HepG2 (cell line): ENCODE measurements around the gene CUL1. TPM values are rescaled to one million over a fixed set of nuclear protein-coding genes. Genes with fewer than 3 reads are reported as not detected.

Source experiments
- ASH2L ChIP-seq: fragments of 300-600, 200-600 bp; sonication (generic); IDR thresholded peaks from 2 replicates; pipeline ENCODE4 v1.7.0; 2017; ENCODE audit warnings: low read depth, mild to moderate bottlenecking, moderate library complexity, mixed read lengths, low read length; ENCODE audit not compliant: insufficient read length
- CBX1 ChIP-seq: IDR thresholded peaks from one replicate; pipeline ENCODE4 v1.6.1; 2016; ENCODE audit warnings: antibody characterized with exemption, low read depth
- CHD2 ChIP-seq: IDR thresholded peaks from 2 replicates; pipeline ENCODE4 v1.6.1; 2011; ENCODE audit warnings: low read depth, low read length, improper control_type of control experiment
- GABPB1 ChIP-seq: IDR thresholded peaks from 2 replicates; pipeline ENCODE4 v1.6.1; 2016; ENCODE audit warnings: mild to moderate bottlenecking, missing genetic modification reagents, moderate library complexity, missing compliant biosample characterization
- GTF3A ChIP-seq: sonication (generic); formaldehyde crosslinking; conservative IDR thresholded peaks from 2 replicates; pipeline ENCODE4 v1.4.0; 2020; ENCODE audit warnings: mild to moderate bottlenecking, missing genetic modification reagents
- KDM2A ChIP-seq: sonication (generic); formaldehyde crosslinking; IDR thresholded peaks from 2 replicates; pipeline ENCODE4 v1.4.0; 2020; ENCODE audit warnings: low read depth, missing genetic modification reagents, borderline replicate concordance
- PLRG1 ChIP-seq: fragments of 450-650 bp; conservative IDR thresholded peaks from 2 replicates; pipeline ENCODE4 v1.6.1; 2016
- SPEN ChIP-seq: sonication (generic); formaldehyde crosslinking; IDR thresholded peaks from 2 replicates; pipeline ENCODE4 v1.5.1; 2020; ENCODE audit warnings: low read depth, mild to moderate bottlenecking, missing genetic modification reagents
- ZNF142 ChIP-seq: sonication (generic); formaldehyde crosslinking; IDR thresholded peaks from 2 replicates; pipeline ENCODE4 v1.4.0; 2020; ENCODE audit warnings: missing genetic modification reagents
- ZNF282 ChIP-seq: fragments of 450-650 bp; IDR thresholded peaks from 2 replicates; pipeline ENCODE4 v1.6.1; 2018; ENCODE audit not compliant: partially characterized antibody
- ZNF44 ChIP-seq: sonication (generic); formaldehyde crosslinking; IDR thresholded peaks from 2 replicates; pipeline ENCODE4 v1.5.1; 2020; ENCODE audit warnings: mild to moderate bottlenecking, missing genetic modification reagents
- ZNF567 ChIP-seq: sonication (generic); formaldehyde crosslinking; IDR thresholded peaks from 2 replicates; pipeline ENCODE4 v1.8.1; 2023; ENCODE audit warnings: mild to moderate bottlenecking, missing genetic modification reagents, borderline replicate concordance
- ZNF703 ChIP-seq: sonication (generic); formaldehyde crosslinking; IDR thresholded peaks from 2 replicates; pipeline ENCODE4 v1.5.1; 2020; ENCODE audit warnings: missing genetic modification reagents, mild to moderate bottlenecking, moderate library complexity, borderline replicate concordance
- ZNF770 ChIP-seq: sonication (generic); formaldehyde crosslinking; IDR thresholded peaks from 2 replicates; pipeline ENCODE4 v1.5.0; 2020; ENCODE audit warnings: mild to moderate bottlenecking, missing genetic modification reagents
- ZNF776 ChIP-seq: sonication (generic); formaldehyde crosslinking; IDR thresholded peaks from 2 replicates; pipeline ENCODE4 v1.4.0; 2020; ENCODE audit warnings: mild to moderate bottlenecking, missing genetic modification reagents
- ZNF784 ChIP-seq: sonication (generic); formaldehyde crosslinking; IDR thresholded peaks from 2 replicates; pipeline ENCODE4 v1.5.1; 2020; ENCODE audit warnings: missing genetic modification reagents, mild to moderate bottlenecking, borderline replicate concordance
- polyA plus RNA-seq, 8 experiments: library from polyadenylated mRNA; depleted of rRNA in 3 of 8; stranded (reverse) in 7 of 8; unstranded in 1 of 8; fragments of >200 nt; fragmentation: Illumina TruSeq in 4 of 8; extraction: Trizol in 4 of 8; gene quantifications; 2 replicates each; pipeline versions ENCODE4 v1.2.1 to v1.2.3, GENCODE V29; 2011 to 2016; ENCODE audit warnings: low read depth in 4 of 8, missing spikeins in 1 of 8, mixed read lengths in 1 of 8; ENCODE audit not compliant: insufficient read depth in 1 of 8
- total RNA-seq, 5 experiments: library from RNA; depleted of rRNA; stranded (reverse); fragments of >200 nt; fragmentation: Illumina TruSeq; extraction: Trizol; gene quantifications; 2 replicates each; pipeline ENCODE4 v1.2.3, GENCODE V29; 2016; ENCODE audit warnings: low read depth in 1 of 5
- TF ChIP-seq, protein P1 (sequence below): sonication (generic); formaldehyde crosslinking; IDR thresholded peaks from 2 replicates; pipeline ENCODE4 v1.8.1; 2023; ENCODE audit warnings: mild to moderate bottlenecking, missing genetic modification reagents
- TF ChIP-seq, protein P2 (sequence below): IDR thresholded peaks from 2 replicates; pipeline ENCODE4 v1.6.1; 2016; ENCODE audit warnings: missing genetic modification reagents, missing compliant biosample characterization

CUL1 gene
- total and polyA plus RNA-seq, 2 of the 13 experiments (the other 11 are each of a cell fraction or from before 2014, with no cell fraction given), result 30.1 to 45.9 TPM

- TF ChIP-seq, protein P1, sequence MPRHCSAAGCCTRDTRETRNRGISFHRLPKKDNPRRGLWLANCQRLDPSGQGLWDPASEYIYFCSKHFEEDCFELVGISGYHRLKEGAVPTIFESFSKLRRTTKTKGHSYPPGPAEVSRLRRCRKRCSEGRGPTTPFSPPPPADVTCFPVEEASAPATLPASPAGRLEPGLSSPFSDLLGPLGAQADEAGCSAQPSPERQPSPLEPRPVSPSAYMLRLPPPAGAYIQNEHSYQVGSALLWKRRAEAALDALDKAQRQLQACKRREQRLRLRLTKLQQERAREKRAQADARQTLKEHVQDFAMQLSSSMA (CRISPR knock-in tag), result no peak
- no peak for TF ChIP-seq GTF3A (CRISPR knock-in tag)
- TF ChIP-seq CHD2, result no peak
- 0 out of 2 replicates have a peak, but pooled peaks have one; percentile 21 for TF ChIP-seq ZNF784 (CRISPR knock-in tag)
- no peak for TF ChIP-seq ZNF567 (CRISPR knock-in tag)
- TF ChIP-seq KDM2A (CRISPR knock-in tag), result peak; percentile 80; the same call in 1 of the 2 replicates
- TF ChIP-seq PLRG1, result no peak
- no peak for TF ChIP-seq CBX1
- TF ChIP-seq ZNF770 (CRISPR knock-in tag), result no peak
- no peak for TF ChIP-seq ZNF282
- TF ChIP-seq, protein P2, sequence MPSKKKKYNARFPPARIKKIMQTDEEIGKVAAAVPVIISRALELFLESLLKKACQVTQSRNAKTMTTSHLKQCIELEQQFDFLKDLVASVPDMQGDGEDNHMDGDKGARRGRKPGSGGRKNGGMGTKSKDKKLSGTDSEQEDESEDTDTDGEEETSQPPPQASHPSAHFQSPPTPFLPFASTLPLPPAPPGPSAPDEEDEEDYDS (CRISPR knock-in tag), result peak; percentile 69
- TF ChIP-seq ASH2L, result no peak
- peak; percentile 73 for TF ChIP-seq SPEN
- peak; percentile 7; the same call in 1 of the 2 replicates for TF ChIP-seq ZNF776 (CRISPR knock-in tag)
- TF ChIP-seq ZNF703 (CRISPR knock-in tag), result no peak
- TF ChIP-seq ZNF44 (CRISPR knock-in tag), result no peak
- TF ChIP-seq GABPB1 (CRISPR knock-in tag), result peak; percentile 55; the same call in 1 of the 2 replicates
- TF ChIP-seq ZNF142 (CRISPR knock-in tag), result 0 out of 2 replicates have a peak, but pooled peaks have one; percentile 45
Observed at GRCh38 chr7:148699024-148699781, 500 bp downstream of the CUL1 start (continued).
